SK-N-SH (cell line): ENCODE measurements around the gene HARS1.
"Not testable (repeated sequence)": the region's sequence is repeated elsewhere in the genome, so short reads cannot be mapped to it uniquely, and the experiment has no call there.

Experiments used
- ELF1 ChIP-seq: IDR thresholded peaks from 2 replicates; pipeline ENCODE4 v1.4.0; 2012
- EP300 ChIP-seq, 2 experiments: IDR thresholded peaks; 2 replicates each; pipeline versions ENCODE4 v1.4.0 to v1.6.1; 2012; ENCODE audit warnings: borderline replicate concordance in 1 of 2, low read depth in 1 of 2, low read length in 1 of 2
- GABPA ChIP-seq: IDR thresholded peaks from 2 replicates; pipeline ENCODE4 v1.4.0; 2012; ENCODE audit warnings: low read depth, mild to moderate bottlenecking
- GATA2 ChIP-seq: sonication (generic); formaldehyde crosslinking; IDR thresholded peaks from 2 replicates; pipeline ENCODE4 v1.5.0; 2020; ENCODE audit warnings: mild to moderate bottlenecking, missing genetic modification reagents
- NRF1 ChIP-seq: IDR thresholded peaks from 2 replicates; pipeline ENCODE4 v1.6.1; 2012; ENCODE audit warnings: low read depth, mild to moderate bottlenecking, low read length
- POLR2AphosphoS5 ChIP-seq: IDR thresholded peaks from 2 replicates; pipeline ENCODE4 v1.6.1; 2012; ENCODE audit warnings: low read depth, low read length
- RAD21 ChIP-seq: IDR thresholded peaks from 2 replicates; pipeline ENCODE4 v1.6.1; 2012; ENCODE audit warnings: mild to moderate bottlenecking, low read length
- RFX5 ChIP-seq: IDR thresholded peaks from 2 replicates; pipeline ENCODE4 v1.6.1; 2012; ENCODE audit warnings: mild to moderate bottlenecking, improper control_type of control experiment, low read length
- RXRA ChIP-seq: IDR thresholded peaks from 2 replicates; pipeline ENCODE4 v1.4.0; 2012; ENCODE audit warnings: low read depth, mild to moderate bottlenecking, borderline replicate concordance
- TF ChIP-seq, protein P1 (sequence below): fragments of 200-600 bp; sonication (generic); IDR thresholded peaks from 2 replicates; pipeline ENCODE4 v1.6.1; 2017; ENCODE audit warnings: antibody characterized with exemption, mild to moderate bottlenecking, moderate library complexity
- TF ChIP-seq, protein P2 (sequence below): IDR thresholded peaks from 2 replicates; pipeline ENCODE4 v1.4.0; 2012; ENCODE audit warnings: low read depth, borderline replicate concordance

DNA sequence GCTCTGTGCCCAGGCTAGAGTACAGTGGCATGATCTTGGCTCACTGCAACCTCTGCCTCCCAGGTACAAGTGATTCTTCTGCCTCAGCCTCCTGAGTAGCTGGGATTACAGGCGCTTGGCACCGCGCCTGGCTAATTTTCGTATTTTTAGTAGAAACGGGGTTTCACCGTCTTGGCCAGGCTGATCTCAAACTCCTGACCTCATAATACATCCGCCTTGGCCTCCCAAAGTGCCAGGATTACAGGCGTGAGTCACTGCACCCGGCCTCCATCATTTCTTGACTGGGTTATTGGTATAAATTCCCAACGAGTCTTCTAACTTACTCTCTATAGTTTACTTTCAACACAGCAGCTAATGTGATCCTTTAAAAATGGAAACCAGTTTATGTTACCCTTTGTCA, 66.3 kb downstream of the HARS1 start:
- TF ChIP-seq, protein P1, sequence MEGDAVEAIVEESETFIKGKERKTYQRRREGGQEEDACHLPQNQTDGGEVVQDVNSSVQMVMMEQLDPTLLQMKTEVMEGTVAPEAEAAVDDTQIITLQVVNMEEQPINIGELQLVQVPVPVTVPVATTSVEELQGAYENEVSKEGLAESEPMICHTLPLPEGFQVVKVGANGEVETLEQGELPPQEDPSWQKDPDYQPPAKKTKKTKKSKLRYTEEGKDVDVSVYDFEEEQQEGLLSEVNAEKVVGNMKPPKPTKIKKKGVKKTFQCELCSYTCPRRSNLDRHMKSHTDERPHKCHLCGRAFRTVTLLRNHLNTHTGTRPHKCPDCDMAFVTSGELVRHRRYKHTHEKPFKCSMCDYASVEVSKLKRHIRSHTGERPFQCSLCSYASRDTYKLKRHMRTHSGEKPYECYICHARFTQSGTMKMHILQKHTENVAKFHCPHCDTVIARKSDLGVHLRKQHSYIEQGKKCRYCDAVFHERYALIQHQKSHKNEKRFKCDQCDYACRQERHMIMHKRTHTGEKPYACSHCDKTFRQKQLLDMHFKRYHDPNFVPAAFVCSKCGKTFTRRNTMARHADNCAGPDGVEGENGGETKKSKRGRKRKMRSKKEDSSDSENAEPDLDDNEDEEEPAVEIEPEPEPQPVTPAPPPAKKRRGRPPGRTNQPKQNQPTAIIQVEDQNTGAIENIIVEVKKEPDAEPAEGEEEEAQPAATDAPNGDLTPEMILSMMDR: not testable (repeated sequence)
- TF ChIP-seq GABPA; RFX5; GATA2 (CRISPR knock-in tag); RAD21; RXRA; NRF1; EP300 (IDR thresholded peaks at IDR 0.05; ENCODE audit: borderline replicate concordance in 1 of 2, low read depth in 1 of 2, low read length in 1 of 2); POLR2AphosphoS5; ELF1: not testable (repeated sequence)
- TF ChIP-seq, protein P2, sequence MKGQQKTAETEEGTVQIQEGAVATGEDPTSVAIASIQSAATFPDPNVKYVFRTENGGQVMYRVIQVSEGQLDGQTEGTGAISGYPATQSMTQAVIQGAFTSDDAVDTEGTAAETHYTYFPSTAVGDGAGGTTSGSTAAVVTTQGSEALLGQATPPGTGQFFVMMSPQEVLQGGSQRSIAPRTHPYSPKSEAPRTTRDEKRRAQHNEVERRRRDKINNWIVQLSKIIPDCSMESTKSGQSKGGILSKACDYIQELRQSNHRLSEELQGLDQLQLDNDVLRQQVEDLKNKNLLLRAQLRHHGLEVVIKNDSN: not testable (repeated sequence)
